Ecto neural progenitor cell (in vitro differentiated cells): Measurements from ENCODE around the gene SLC39A1.
A peak's percentile ranks its signal among the peaks of the same experiment; 100 is the strongest.

Experiments used
- DNase-seq: peaks from one replicate; pipeline ENCODE4 v3.0.0-alpha.2; 2018; ENCODE audit warnings: low spot score

The SLC39A1 gene

GRCh38 chr1:153946622-153947241 is 16.6 kb downstream of the SLC39A1 start, which contains the start of gene DENND4B:
TSS of gene DENND4B (minus strand) at chr1:153946718. CDS start at chr1:153944374, 2,344 bp downstream.
- DNase-seq = peak; percentile 88

DNA sequence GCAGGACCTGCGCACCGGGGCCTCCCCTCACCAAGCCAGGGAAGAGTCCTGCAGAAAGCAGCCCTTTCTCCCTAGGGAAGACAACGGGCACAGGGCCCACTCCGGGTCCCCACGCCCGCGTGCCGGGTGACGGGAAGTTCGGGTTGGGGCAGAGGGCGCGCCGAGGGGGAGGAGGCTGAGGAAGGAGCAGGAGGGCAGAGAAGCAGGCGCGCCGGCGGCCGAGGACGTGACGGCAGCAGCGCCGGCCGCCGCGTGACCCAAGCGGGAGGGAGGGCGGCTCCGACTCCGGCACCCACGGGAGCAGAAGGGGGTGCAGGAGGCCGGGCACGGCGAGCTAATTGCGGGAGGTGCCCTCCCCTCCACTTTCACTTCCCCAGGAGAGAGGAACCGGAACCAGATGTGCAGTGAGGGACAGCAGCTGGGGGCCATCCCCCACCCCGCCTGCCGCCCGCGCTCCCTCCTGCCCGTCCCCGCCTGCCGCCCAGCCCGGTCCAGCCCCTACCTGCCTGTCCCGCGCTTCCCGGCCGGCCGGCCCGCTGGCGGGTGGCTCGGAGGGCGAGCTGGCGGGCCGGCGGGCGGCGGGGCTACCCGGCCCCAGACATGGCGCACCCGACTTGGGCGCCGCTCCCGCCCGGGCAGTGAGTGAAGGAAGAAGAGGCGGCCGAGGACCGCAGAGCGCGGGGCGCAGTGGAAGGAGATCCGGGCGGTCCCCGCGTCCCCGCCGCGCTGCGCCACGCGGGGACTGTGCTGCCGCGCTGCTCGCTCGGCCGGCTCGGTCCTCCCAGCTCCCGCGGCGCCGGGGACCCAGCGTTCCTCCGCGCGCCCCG is 17.3 kb downstream of the SLC39A1 start:
- DNase-seq = peak; percentile 66

DNA sequence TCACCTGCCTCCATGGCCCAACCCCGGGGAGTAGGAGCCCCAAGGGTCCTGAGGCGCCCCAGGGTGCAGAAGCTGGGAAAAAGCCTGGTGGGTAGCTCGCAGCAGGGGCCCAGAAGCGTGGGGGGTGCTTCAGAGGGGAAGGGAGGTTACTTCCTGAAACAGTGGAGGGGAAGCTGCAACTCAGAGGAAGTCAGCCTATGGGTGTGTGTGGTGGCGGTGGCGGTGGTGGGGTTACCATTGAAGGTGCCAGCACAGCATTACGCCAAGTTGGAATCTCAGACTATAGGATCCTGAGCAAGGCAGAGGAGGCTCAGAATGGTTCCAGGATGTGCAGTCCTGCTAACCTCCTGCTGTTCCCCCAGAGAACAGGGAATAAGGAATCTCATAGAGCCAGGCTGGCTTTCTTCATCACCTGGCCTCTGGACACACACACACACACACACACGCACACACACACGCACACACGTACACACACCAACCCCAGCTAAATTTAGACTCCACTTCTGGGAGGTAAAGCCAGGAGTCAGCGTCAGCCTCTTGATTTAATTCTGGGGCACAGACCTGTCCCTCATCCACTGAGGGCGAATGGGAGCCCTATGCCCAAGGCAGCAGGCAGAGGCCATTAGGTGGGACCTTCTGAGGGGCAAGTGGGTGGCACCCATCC is 18.1 kb downstream of the SLC39A1 start:
- no peak for DNase-seq

DNA sequence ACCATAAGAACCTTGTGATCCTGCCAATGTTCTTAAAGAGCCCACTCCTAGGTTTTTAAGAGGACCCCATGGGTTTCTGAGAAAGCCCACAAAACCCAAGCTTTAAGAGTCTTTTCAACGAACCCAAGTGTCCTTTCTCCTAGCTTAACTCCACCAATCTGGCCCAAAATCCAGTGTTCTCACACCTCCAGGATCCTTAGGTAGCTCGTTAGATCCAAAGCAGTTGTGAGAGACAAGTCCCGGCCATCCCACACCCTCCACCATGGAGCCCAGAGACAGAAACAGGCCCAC is 18.6 kb downstream of the SLC39A1 start:
- no peak for DNase-seq

DNA sequence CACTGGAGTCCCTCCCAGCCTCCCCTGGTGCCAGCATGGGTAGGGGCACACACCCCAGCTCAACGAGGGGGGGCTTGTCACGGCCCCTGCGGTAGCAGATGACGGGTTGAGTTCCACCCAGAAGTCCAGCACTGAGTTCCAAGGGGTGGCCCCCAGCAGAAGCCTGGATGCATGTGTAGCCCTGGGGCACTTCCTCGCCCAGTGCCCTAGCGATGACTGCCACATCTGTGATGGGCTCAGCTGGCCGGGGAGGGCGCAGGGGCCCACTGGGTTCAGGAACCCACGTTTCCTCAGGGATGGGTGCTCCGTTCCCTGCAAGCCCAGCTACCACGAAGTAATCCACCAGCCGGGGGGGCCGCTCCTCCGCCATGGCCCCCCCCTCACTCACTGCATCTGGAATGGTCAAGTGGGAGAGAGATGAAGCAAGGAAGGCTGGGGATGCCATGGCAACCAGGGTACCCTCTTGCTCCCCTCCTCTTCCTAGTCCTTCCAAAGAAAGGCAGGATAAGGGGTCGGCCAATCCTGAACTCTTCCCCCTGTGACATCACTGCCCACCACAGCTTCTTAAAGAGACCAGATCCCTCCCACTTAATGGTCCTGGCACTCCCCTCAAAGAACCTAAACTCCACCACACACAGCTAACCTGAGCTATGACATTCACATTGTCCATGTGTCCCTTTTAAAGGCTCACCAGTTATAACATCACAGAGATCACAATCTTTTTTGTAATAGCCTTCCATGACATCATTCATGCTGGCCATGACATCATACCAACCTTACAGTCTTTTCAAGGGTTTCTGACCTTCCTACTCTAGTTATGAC is 19.1 kb downstream of the SLC39A1 start:
- no peak for DNase-seq

- no peak for DNase-seq
These were observed 20.4 kb downstream of the SLC39A1 start for GRCh38 chr1:153942766-153943549.

DNA sequence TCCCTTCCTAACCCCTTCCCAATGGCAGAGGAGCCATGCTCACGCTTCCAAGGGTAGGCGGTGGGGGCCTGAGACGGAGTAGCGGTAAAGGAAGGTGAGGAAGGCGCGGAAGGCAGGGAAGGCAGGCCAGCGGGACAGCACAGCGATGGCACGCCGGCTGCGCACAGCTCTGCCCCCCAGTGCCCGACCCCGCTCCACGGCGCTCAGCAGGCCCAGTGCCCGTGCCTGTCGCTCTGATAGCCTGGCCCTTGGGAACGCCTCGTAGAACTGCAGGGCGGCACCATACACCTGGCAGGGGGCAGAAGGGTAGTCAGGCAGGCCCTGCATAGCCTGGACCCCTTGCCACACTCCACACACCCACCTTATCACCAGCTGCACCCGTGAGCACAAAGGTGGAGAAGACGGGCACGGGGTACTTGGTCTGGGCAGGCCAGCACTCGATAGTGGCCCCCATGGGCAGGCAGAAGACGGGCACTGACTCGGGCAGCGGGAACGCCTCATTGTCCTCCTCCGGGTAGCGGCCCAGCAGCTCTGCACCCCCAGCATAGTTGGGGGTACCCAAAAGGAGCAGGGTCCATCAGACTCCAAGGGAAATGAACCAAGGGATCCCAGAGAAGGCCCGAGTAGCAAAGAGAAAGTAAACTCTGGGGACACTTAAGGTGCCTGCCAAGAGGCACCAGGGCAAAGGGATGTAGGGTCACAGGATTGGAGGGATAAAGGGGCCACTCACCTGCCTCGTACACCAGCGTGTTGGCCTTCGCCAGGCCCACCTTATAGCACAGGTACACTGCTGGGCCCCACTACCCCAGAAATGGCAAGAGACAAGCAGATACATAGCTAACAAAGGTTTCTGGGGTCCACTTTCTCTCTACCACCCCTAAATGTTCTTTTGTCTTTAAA is 21.3 kb downstream of the SLC39A1 start:
- DNase-seq = no peak

GRCh38 chr1:153940756-153941155 is 22.6 kb downstream of the SLC39A1 start:
- DNase-seq = no peak

DNA sequence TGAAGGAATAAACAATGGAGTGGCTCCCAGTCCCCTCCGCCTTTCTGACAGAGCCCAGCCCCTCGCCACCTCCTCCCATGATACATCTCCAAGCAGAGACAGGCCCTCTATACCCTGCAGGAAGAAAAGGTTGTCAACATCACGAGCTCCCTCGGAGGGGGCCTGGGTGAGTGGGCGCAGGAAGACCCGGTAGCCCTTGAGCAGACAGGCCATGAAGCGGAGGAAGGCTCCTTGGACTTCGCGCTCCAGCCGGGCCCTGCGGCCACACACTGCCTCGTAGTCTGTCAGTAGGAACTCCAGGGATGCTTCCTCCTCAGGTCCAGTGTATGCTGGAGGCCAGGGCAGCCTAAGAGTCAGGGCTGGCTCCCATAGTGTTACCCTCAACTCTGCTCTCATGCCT is 23.9 kb downstream of the SLC39A1 start:
- no peak for DNase-seq

GRCh38 chr1:153938996-153939395 is 24.3 kb downstream of the SLC39A1 start:
- DNase-seq = no peak

DNA sequence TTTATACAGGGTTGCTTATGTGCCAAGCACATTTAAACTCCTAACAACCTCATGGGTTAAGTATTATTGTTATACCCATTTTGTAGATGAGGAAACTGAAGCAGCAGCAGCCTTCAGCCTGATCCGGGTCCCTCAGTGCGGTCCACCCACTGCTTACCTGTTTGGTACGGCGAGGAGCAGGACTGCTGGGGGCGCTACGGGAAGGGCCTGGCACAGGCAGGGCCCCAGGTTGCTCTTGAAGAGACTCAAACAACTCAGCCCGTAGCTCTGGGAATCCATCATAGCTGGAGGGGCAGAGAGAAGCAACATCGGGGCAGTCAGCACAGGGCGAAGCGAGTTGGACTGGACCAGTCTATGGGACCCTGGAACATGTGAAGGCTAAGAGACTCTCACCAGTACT is 26.0 kb downstream of the SLC39A1 start:
- DNase-seq = no peak

DNA sequence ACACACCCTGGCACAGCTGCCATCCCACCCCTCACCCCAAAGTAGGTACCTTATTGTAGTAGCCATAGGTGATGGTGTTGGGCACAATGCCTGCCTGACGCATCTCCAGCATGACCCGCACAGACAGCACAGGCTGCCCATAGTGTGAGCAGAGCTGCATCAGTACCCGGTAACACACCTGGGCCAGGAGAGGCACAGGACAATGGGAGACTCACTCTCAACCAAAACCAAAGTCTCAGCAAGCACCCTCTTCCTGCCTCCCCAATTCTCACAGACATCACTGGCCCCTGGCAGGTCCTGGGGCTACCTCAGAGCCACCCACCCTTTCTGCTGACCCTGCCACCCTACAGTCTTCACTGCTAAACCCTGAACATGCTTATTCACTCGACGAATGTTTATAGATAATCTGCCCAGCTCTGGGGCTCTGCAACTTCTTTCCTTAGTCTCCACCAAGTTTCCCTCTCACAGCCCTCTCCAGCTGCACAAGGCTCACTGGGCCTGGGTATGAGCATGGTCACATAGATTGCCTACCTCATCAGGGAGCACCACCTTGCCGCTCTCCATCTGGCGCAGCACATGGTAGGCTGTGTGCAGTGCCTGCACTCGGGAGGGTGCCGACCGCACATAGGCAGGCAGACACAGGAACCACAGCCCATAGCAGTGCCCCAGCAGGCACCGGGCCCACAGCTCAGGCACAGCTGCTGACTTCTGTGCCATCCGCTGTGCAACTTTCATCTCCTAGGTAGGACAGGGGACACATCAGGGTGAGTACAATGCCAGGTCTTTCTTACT is 27.1 kb downstream of the SLC39A1 start:
- no peak for DNase-seq

DNA sequence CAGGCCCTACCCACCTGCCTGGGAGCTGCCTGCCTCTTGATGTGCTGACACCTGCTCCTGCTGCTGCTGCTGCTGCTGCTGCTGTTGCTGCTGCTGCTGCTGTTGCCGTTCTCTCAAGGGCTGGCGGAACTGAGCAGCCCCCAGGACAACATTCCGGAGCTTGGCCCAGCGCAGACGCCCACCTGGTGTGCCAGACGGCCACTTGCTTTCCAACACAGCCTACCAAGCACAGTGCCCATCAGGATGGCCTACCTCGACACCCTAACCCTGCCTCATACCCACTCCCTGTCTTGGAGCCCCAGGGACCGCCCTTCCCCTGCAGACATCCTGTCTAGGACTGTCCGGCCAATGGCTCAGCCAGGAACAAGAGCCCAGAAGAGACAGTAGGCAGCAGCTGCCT is 28.6 kb downstream of the SLC39A1 start:
- no peak for DNase-seq

DNA sequence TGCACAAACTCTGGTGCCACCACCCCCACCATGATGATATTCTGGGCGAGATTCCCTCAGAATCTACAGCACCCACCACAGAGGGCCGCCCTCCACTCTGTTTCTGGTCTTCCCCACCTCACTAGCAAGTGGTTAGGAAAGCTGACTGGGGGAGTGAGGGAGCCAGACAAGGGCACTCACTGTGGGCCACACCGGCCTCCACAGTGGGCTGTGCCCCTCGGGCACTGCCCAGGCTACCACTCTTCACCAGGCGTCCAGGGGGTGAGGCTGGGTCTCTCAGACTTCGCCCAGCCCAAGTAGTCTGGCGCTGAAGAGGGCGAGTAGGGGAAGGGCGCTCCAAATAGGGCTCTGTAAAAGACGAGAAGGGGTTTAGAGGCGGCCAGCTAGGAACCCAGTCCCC is 29.4 kb downstream of the SLC39A1 start:
- no peak for DNase-seq

GRCh38 chr1:153933430-153933829 is 29.9 kb downstream of the SLC39A1 start:
- DNase-seq = no peak

- no peak for DNase-seq
These were observed 30.9 kb downstream of the SLC39A1 start for GRCh38 chr1:153932156-153933131.

DNA sequence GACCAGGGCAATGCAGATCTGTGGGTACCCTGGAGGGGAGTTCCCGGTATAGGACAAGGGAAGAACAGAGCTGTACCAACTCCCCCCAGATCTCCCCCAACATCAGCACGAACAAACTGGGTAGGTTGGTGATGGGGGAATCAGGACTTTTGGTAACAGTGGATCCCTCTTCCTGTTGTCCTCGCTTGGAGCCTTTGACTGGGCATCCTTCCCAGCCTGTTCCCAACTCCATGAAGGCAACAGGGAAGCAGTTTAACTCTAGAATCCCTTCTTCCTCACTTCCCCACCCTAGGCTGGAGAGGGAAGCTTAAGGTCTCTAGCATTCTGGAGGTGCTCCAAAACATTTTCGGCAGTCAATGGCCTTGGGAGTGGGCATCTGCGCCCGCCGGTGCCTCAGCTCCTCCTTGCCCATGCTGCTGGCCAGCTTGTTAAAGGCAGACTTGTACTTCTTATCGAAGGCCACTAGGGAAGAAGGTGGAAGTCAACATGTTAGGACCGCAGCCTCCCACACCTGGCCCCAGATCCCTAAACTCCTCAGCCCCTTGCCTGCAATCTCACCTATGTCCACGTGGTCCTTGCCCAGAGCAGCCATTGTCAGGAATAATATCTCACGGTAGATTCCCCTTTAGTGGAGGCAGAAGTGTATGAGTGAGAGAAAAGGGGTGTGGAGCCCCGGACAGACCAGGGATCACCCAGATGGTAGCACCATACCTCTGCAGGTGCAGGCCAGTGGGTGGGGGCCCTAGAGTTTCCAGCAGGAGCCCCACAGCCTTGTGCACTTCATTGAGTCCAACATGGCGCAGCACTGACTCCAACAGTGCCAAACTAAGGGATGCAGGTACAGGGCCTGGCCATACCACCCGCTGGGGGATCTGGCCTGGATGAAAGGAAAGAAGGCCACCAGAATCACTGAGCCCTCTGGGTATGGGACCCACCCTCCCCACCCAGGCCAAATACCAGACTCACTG is 33.1 kb downstream of the SLC39A1 start:
- no peak for DNase-seq
